Cardiac fibroblast (primary cell): Measurements from ENCODE around the gene OR2D2.

Source experiments
- DNase-seq, 2 donors: peaks; one replicate each; pipeline versions ENCODE4 v3.0.0 to v3.0.0-alpha.2; 2010; ENCODE audit warnings: low read depth in 2 of 2
- H3K4me3 ChIP-seq, 2 donors: replicated peaks in 1 of 2; 1 replicate in 1 of 2; 2 replicates in 1 of 2; pipeline ENCODE4 v1.5.1; 2011; ENCODE audit warnings: low read depth in 2 of 2, low read length in 2 of 2, mild to moderate bottlenecking in 2 of 2, moderate library complexity in 1 of 2
- TF ChIP-seq, protein P1 (sequence below): IDR thresholded peaks from one replicate; pipeline ENCODE4 v1.5.1; 2011; ENCODE audit warnings: low read depth, mild to moderate bottlenecking, low read length, inconsistent platforms

OR2D2 gene

DNA sequence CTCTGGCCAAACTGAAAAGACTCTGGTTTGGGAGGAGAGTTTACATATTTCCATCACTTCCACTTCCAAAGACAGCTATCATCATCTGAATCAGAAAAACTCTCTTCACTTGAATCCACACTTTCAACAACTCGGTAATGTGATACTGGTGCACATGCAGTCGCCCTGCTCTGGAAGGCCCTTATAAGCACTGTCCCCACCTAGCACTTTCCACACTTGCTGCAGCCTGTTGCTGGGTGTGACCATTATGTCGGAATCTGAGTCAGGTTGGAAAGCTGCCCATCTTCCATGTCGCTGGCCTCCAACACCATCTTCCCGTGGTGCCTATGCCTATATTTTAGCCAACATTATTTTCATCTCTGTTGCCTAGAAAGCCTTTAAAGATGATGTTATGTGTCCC lies 47.9 kb downstream of the OR2D2 start:
- TF ChIP-seq, protein P1, sequence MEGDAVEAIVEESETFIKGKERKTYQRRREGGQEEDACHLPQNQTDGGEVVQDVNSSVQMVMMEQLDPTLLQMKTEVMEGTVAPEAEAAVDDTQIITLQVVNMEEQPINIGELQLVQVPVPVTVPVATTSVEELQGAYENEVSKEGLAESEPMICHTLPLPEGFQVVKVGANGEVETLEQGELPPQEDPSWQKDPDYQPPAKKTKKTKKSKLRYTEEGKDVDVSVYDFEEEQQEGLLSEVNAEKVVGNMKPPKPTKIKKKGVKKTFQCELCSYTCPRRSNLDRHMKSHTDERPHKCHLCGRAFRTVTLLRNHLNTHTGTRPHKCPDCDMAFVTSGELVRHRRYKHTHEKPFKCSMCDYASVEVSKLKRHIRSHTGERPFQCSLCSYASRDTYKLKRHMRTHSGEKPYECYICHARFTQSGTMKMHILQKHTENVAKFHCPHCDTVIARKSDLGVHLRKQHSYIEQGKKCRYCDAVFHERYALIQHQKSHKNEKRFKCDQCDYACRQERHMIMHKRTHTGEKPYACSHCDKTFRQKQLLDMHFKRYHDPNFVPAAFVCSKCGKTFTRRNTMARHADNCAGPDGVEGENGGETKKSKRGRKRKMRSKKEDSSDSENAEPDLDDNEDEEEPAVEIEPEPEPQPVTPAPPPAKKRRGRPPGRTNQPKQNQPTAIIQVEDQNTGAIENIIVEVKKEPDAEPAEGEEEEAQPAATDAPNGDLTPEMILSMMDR, result no peak
- no peak overlapping the region for H3K4me3 ChIP-seq
- no peak for DNase-seq

- no peak for DNase-seq
- TF ChIP-seq, protein P1, result no peak
- no peak overlapping the region for H3K4me3 ChIP-seq
Measured at GRCh38 chr11:6843670-6844069, 48.6 kb downstream of the OR2D2 start.

- DNase-seq, result no peak
- no peak overlapping the region for H3K4me3 ChIP-seq
- TF ChIP-seq, protein P1, result no peak
Measured at GRCh38 chr11:6841694-6842093, 50.6 kb downstream of the OR2D2 start.
